HK-2 (cell line): Measurements from ENCODE around the gene PHLDB1.
"Not testable (repeated sequence)": the region's sequence is repeated elsewhere in the genome, so short reads cannot be mapped to it uniquely, and the experiment has no call there.

ENCODE experiments used
- DNase-seq: peaks from one replicate; pipeline ENCODE4 v3.0.0-alpha.2; 2018; ENCODE audit not compliant: unreplicated experiment

PHLDB1 gene

DNA sequence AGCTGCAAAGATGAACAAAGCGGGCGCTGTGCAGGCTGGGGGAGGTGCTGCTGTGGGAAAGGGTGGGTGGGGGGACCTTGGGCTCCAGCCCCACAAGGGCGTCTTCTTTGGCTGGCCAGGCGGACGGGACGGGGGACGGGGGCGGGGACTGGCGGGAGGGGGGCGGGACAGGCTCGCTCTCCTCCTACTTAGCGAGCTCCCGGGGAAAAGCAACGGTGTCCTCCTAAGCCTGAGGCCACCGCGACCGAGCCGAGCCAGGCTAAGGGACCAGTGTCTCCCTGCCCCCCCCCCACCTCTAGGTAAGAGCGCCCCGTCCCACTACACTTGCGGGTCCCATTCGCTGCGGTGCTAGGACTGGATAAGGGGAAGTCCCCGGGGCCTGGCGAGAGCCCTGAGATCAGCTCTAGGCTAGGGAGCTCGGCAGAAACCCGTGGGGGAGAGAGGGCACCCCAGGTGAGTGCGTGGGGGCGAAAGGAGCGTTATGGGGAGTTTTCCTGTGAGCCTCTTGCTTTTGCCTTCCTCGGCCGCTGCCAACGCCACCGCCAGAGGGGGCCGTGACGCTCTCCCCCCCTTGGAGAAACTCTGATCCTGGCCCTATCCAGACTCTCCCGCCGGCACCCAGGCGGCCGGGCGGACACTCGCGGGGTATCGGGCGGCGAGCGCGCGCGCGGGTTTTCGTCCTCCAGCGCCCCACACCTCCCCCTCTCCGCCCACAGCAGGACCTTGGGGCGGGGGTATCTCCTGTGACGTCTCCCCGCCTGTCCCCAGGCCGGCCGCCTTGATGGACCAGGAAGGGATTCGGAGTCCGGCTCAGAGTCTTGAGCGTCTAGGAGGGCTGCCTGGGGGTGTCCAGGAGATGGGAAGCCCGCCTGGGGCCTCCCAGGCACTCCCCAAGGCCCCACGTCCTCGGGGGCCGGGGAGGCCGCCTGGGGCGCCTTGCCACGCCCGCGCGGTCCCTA lies at the start of gene PHLDB1:
TSS of gene PHLDB1 (plus strand) at position 215 of the 959 bp plus-strand sequence. CDS start 6,222 bp downstream, outside the sequence.
- peak; percentile 70 for DNase-seq

DNA sequence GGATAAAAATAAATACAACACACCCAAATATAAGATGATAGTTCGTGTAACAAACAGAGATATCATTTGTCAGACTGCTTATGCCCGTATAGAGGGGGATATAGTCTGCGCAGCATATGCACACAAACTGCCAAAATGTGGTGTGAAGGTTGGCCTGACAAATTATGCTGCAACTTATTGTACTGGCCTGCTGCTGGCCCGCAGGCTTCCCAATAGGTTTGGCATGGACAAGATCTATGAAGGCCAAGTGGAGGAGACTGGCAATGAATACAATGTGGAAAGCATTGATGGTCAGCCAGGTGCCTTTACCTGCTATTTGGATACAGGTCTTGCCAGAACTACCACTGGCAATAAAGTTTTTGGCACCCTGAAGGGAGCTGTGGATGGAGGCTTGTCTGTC lies 46.6 kb upstream of the PHLDB1 start:
- DNase-seq, result no peak

GRCh38 chr11:118565051-118565450 lies 42.4 kb upstream of the PHLDB1 start:
- DNase-seq, result no peak

GRCh38 chr11:118569670-118570069 lies 37.7 kb upstream of the PHLDB1 start:
- DNase-seq, result no peak

- DNase-seq, result no peak
Observed at GRCh38 chr11:118570787-118571186, 36.6 kb upstream of the PHLDB1 start.

DNA sequence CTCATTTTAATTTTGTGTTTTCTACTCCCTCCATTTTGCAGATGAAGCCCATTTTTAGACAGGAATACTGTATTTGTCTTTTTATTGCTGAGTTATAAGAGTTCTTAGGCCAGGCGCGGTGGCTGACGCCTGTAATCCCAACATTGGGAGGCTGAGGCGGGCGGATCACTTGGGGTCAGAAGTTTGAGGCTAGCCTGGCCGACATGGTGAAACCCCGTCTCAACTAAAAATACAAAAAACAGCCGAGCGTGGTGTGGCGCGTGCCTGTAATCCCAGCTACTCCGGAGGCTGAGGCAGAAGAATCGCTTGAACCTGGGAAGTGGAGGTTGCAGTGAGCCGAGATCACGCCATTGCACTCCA lies 35.7 kb upstream of the PHLDB1 start:
- DNase-seq, result not testable (repeated sequence)

GRCh38 chr11:118572061-118572980 lies 35.1 kb upstream of the PHLDB1 start, which contains the start of gene ARCN1:
Gene ARCN1, plus strand, starts transcription at chr11:118572409. Its CDS starts 139 bp downstream, at chr11:118572548.
- DNase-seq, result peak; percentile 71

- peak; percentile 11 for DNase-seq
Observed at GRCh38 chr11:118572981-118573550, 34.3 kb upstream of the PHLDB1 start.

DNA sequence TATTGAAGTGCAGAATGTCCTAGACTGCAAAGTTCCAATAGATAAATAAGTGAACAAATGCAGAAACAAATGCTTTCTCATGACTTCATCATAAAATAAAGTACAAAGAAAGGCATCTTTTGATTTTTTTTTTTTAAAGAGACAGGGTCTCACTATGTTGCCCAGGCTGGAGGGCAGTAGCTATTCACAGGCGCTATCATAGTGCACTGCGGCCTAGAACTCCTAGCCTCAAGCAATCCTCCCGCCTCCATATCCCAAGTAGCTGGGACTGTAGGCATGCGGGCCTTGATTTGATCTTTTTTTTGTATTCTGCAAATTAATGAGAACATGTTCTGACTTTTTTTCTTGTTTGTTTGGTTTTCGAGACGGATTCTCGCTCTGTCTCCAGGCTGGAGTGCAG lies 32.8 kb upstream of the PHLDB1 start:
- DNase-seq, result no peak

DNA sequence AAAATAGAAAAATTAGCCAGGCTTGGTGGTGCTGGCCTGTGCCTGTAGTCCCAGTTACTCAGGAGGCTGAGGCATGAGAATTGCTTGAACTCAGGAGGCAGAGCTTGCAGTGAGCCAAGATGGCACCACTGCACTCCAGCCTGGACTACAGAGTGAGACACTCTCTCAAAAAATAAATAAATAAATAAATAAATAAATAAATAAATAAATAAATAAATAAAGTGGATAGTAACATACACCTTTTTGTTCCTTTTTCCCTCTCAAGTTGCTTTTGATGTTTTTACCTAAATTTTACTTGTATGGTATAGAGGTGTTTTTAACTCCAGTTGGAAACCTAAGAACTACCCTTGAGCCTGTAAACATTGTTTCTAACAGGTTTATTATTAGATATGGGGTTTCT lies 29.4 kb upstream of the PHLDB1 start:
- DNase-seq, result not testable (repeated sequence)

- no peak for DNase-seq
Observed at GRCh38 chr11:118581057-118581456, 26.4 kb upstream of the PHLDB1 start.

DNA sequence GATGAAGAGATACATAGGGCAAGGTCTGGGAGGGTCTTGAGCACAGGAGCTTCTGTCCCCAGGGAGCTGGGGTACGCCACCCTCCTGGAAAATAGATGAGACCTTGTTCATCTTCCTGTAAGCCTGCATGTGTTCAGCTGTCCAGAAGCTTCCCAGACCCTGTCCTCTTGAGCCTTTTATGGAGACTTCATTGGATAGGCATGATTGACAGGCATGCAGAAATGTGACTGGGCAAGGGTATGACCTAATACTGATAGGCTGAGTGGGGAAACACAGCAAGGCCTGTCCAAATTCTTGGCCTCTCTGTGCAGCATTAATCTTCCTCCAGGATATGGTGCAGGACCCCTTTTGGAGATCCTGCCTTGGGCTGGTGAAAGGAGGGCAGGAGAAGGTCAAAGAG lies 19.5 kb upstream of the PHLDB1 start:
- DNase-seq, result no peak

- DNase-seq, result no peak
Observed at GRCh38 chr11:118592616-118593367, 14.6 kb upstream of the PHLDB1 start.

GRCh38 chr11:118594984-118595383 lies 12.4 kb upstream of the PHLDB1 start:
- not testable (repeated sequence) for DNase-seq

- no peak for DNase-seq
Observed at GRCh38 chr11:118596224-118597146, 10.9 kb upstream of the PHLDB1 start.

- no peak for DNase-seq
Observed at GRCh38 chr11:118597556-118597955, 9.9 kb upstream of the PHLDB1 start.

GRCh38 chr11:118602331-118602730 lies 5.1 kb upstream of the PHLDB1 start:
- no peak for DNase-seq

- not testable (repeated sequence) for DNase-seq
Observed at GRCh38 chr11:118603709-118604108, 3.7 kb upstream of the PHLDB1 start.

- no peak for DNase-seq
Observed at GRCh38 chr11:118604566-118604965, 2.8 kb upstream of the PHLDB1 start.
